ENCODE data around the gene SHC2.
"Not testable (repeated sequence)": the region's sequence is repeated elsewhere in the genome, so short reads cannot be mapped to it uniquely, and the experiment has no call there.

The SHC2 gene

DNA sequence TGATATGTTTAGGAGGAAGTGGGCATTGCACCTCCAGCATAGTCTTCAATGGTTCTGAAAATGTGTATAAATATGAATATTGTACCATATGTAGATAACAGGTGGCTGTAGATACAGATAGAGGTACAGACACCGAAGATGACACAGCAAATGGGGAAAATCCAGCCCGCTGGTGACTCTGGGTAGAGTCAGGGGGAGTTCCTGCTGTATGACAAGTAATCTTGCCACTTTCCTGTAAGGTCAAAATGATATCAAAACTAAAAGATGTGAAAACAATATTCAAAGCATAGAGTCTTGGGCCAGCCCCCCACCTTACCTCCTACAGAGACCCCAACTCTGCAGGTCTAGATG is 69.7 kb downstream of the SHC2 start:
- DNase-seq (ENCODE audit: low read depth, low spot score) = no peak

- DNase-seq (ENCODE audit: low read depth, low spot score) = no peak
Measured at GRCh38 chr19:390386-391206, 70.2 kb downstream of the SHC2 start.

GRCh38 chr19:389935-390289 is 70.9 kb downstream of the SHC2 start:
- no peak for DNase-seq (ENCODE audit: low read depth, low spot score)

- no peak for DNase-seq (ENCODE audit: low read depth, low spot score)
Measured at GRCh38 chr19:389255-389934, 71.4 kb downstream of the SHC2 start.

GRCh38 chr19:388691-389090 is 72.1 kb downstream of the SHC2 start:
- DNase-seq (ENCODE audit: low read depth, low spot score) = no peak

DNA sequence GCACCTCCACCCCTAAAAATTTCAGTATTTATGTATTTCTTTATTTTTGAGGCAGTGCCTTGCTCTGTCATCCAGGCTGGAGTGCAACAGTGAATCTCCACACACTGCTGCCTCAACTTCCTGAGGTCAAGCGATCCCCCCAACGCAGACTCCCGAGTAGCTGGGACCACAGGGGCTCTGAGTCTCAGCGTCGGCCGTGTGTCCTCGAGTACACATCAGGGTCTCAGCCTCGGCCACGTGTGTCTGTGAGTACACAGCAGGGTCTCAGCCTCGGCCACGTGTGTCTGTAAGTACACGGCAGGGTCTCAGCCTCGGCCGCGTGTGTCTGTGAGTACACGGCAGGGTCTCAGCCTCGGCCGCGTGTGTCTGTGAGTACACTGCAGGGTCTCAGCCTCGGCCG is 73.1 kb downstream of the SHC2 start:
- DNase-seq (ENCODE audit: low read depth, low spot score) = no peak

- DNase-seq (ENCODE audit: low read depth, low spot score) = not testable (repeated sequence)
Measured at GRCh38 chr19:386632-387301, 74.1 kb downstream of the SHC2 start.

DNA sequence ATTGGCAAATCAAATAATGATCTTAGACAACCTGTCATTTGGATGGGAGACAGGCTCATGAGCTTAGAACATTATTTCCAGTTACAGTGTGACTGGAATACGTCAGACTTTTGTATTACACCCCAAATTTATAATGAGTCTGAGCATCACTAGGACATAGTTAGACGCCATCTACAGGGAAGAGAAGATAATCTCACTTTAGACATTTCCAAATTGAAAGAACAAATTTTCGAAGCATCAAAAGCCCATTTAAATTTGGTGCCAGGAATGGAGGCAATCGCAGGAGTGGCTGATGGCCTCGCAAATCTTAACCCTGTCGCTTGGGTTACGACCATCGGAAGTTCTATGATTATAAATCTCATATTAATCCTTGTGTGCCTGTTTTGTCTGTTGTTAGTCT is 74.6 kb downstream of the SHC2 start:
- DNase-seq (ENCODE audit: low read depth, low spot score) = not testable (repeated sequence)

DNA sequence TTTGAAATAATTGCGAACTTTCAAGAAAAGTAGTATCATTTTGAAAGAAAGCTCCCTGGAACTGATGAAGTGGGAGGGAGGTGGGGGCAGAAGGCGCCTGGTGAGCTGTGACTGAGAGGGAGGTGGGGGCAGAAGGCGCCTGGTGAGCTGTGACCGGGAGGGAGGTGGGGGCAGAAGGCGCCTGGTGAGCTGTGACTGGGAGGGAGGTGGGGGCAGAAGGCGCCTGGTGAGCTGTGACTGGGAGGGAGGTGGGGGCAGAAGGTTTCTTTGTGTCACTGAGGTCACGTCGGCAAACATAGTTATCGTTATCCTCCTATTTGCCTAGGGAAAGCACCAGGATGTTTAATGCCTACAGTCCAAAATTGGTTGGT is 76.0 kb downstream of the SHC2 start:
- DNase-seq (ENCODE audit: low read depth, low spot score) = no peak

DNA sequence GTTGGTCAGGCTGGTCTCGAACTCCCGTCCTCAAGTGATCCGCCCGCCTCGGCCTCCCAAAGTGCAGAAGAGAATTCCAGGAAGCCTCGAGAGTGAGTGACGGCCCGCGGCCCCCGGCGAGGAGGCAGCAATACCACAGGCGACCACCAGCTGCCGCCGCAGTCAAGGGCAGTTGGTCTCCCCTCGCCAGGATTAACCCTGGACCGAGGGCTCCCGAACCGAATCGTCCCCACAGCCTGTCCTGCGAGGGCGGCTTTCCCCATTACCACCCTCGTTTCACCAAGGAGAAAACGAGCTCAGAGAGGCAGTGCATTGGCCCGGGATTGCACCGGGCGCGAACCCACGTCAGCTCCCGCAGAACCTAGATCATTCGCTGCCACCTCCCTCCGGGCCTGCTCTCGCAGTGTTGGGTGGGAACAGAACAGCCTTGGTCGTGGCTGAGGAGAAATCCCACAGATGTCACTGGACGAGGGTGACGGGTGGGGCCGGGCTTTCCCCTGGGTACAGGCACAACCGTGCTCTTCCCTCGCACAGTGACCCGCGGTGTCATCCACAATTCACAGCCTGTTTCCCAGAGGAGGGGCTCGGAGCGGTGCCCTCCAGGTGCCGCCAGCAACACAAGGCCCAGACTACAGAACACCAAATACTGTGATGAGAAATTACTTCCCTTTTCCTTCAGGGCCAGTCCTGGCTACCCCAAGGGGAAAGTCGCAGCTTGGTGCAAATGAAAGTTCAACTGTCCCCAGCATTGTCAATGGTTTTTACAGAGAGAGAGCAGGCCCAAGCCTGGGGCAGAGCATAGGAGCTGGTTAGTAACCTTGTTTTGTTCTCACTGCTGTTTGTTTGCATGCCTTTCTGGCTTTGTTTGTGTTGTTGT is 76.7 kb downstream of the SHC2 start:
- DNase-seq (ENCODE audit: low read depth, low spot score) = no peak

DNA sequence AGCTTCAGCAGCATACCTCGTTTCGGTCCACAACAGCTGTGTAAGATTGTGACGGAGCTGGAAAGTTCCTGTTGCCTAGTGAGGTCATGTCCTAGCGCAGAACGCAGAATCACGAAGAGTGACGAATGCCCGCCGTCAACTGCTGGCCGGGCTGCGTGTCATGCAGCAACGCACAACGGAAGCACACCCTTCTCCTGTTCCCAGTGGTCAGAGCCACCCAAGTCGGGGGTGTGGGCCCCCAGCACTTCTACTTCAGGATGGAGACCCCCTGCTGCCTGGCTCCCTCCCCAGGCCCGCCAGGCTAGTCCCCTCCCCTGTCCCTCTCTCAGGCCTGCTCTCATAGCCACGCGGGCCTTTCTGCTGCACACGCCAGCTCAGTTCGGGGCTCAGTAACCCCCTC is 77.8 kb downstream of the SHC2 start:
- DNase-seq (ENCODE audit: low read depth, low spot score) = no peak

DNA sequence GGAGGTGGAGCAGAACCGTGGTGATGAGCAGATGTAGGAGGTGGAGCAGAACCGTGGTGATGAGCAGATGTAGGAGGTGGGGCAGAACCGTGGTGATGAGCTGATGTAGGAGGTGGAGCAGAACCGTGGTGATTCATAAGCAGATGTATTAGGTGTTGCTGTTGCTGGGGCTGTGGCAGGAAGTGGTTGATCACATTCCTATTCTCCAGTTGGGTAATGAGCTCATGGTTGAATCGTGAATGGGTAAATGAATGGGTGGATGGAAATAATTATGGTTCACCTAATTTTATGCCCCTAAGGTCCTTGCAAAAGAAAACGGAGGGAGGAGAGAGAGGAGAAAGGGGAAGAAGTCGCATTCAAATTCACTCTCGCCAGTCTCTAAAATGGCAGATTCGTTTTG is 78.3 kb downstream of the SHC2 start:
- DNase-seq (ENCODE audit: low read depth, low spot score) = not testable (repeated sequence)

- not testable (repeated sequence) for DNase-seq (ENCODE audit: low read depth, low spot score)
Measured at GRCh38 chr19:381901-382300, 78.9 kb downstream of the SHC2 start.

- DNase-seq (ENCODE audit: low read depth, low spot score) = not testable (repeated sequence)
Measured at GRCh38 chr19:380618-381219, 80.1 kb downstream of the SHC2 start.

GRCh38 chr19:379796-380195 is 81.0 kb downstream of the SHC2 start:
- no peak for DNase-seq (ENCODE audit: low read depth, low spot score)

- no peak for DNase-seq (ENCODE audit: low read depth, low spot score)
Measured at GRCh38 chr19:378706-379105, 82.1 kb downstream of the SHC2 start.

DNA sequence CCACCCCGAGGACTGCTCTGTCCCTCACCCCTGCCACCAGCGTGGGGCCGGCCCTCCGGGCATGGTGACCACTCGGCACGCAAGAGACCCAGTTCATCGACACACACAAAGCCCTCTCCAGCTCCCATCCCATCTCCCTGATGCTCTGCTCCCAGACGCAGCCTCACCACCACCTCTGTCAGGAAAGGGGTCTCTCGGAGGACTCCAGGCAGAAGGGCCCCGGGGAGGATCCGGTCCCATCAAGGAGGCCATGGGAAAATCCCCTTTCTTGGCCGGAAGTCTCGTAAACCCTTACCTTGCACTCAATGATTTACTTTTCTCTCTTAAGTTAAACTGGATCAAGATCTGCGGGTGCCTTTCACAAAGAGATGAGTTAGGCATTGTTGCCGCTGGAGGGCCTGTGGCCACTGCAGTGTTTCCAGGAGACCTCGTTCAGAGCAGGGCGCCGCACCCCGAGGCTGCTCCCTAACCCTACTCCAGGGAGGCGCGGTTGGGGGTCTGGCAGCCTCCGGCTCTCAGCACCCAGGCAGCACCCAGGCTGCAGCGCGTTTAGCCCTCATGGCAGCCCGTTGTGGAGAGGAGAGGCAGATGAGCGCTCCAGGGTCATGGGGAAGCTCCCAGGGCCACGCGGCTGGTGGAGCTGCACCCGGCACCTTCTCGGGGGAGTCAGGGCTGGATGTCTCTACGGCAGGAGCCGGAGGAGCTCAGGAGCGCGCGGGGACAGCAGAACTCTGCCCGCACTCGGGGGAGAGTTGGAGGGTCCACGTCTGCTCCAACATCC is 82.8 kb downstream of the SHC2 start:
- no peak for DNase-seq (ENCODE audit: low read depth, low spot score)

DNA sequence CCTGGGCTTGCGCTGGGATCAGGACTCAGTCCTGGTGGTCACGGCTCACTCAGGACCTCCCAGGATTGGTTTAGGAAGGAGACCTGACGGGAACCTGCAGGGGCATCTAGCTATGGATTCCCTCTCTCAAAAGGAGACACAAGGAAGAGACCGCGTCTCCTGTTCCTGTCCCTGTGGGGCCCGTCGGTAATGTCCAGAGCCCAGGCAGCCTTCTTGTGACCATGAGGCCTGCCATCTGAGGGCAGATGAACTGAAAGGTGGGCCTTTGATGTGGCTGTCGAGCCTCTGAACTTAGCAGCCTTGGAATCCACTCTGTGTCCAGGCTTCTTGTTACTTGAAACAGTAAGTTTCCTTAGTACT is 84.7 kb downstream of the SHC2 start:
- no peak for DNase-seq (ENCODE audit: low read depth, low spot score)

DNA sequence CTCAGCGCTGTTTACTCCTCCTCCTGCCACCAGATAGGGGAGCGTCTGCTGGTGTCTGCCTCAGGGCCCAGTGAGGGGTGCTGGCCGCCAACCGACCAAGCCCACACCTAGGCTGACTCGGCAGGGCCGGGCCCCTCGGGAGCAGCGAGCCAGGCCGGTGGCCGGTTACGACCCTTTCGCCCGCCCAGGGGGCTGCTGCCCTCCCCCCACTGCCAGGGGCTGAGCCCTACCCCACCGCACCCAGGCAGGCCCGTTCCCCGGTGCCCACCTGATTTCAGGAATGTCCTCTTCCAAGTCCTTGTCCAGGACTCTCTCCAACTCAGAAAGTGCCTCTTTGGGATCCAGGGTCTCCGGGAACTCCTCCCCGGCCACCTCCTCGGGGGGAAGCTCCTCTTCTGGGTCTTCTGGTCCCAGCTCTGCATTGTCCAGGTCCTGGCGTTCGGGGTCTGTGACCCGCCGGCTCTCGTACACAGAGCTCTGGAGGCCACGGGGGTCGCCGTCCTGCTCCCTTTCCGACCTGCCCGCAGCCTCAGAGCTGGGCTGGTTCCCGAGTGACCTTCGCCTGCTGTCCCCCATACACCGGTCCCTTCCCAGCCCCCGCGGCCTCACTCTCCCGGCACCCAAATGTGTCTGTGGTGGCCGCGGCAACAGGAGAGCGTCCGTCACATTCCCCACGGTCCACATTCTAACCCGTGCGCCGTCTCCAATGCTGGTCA is 85.3 kb downstream of the SHC2 start:
- DNase-seq (ENCODE audit: low read depth, low spot score) = no peak

DNA sequence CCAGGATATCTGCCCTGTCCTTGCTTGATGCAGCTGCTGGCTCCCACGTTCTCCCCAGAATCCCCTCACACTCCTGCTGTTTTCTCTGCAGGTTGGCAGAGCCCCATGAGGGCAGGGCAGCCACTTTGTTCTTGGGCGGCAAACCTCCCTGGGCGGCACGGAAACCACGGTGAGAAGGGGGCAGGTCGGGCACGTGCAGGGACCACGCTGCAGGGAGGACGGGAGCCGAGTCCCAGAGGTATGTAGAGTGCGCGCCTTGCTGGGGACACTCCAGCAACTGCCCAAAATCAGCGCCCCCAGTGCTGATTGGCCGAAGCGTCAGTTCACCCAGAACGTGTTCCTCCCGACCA is 86.0 kb downstream of the SHC2 start:
- no peak for DNase-seq (ENCODE audit: low read depth, low spot score)

Data from activated naive CD8-positive, alpha-beta T cell treated with anti-CD3 and anti-CD28 coated beads, Interleukin-2, amount 50 U/mL, for 16 hours (primary cell).